NCI-H82 (cell line): ENCODE data around the gene RHOXF1.
"Not testable (repeated sequence)": the region's sequence is repeated elsewhere in the genome, so short reads cannot be mapped to it uniquely, and the experiment has no call there.

Source experiments
- DNase-seq: peaks from one replicate; lab custom pipeline; 2025; lab: John Stamatoyannopoulos, UW

The RHOXF1 gene

GRCh38 chrX:120115438-120115963 lies at the start of gene RHOXF1:
Gene RHOXF1 (minus strand): TSS chrX:120115913. CDS start chrX:120115862, 51 bp downstream.
- no peak for DNase-seq

DNA sequence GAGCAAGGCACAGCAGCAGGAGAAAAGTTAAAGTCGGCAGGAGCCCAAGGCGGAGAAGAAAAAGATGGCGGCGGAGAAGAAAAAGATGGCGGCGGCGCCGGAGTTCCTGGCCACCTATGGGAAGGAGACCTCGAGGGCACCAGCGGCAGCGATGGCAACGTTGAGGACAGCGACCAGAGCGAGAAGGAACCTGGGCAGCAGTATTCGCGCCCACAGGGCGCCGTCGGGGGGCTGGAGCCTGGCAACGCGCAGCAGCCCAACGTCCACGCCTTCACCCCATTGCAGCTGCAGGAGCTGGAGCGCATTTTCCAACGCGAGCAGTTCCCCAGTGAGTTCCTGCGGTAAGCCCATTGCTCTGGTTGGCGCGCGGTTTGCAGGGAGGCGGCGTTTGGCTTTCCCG lies 43.4 kb upstream of the RHOXF1 start:
- DNase-seq, result not testable (repeated sequence)

- not testable (repeated sequence) for DNase-seq
Measured at GRCh38 chrX:120158313-120158712, 42.6 kb upstream of the RHOXF1 start, which contains the start of gene RHOXF2. Gene RHOXF2 (plus strand): TSS chrX:120158613. CDS start chrX:120158751, 138 bp downstream.

GRCh38 chrX:120150109-120150744 lies 34.5 kb upstream of the RHOXF1 start:
- not testable (repeated sequence) for DNase-seq

- DNase-seq, result no peak
Measured at GRCh38 chrX:120147537-120147936, 31.8 kb upstream of the RHOXF1 start.

DNA sequence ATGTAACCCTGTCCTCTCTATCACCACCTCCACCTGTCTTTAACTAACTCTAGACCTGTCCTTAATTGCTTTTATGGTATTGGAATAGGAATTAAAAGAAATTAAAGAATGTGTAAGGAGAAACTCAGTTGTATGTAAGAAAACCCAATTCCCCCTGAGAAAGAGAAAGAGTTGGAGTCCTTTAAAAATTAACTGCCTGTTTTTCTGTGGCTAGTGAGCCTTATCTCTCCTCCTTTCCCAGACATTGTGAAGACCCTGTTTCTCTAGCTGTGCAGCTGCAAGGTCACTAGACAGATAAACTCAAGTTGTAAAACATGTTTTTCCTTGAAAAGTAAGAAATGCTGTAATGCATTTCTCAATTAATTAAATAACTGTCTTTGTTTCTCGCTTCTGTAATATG lies 30.6 kb upstream of the RHOXF1 start:
- DNase-seq, result not testable (repeated sequence)

- no peak for DNase-seq
Measured at GRCh38 chrX:120145295-120145925, 29.7 kb upstream of the RHOXF1 start.

DNA sequence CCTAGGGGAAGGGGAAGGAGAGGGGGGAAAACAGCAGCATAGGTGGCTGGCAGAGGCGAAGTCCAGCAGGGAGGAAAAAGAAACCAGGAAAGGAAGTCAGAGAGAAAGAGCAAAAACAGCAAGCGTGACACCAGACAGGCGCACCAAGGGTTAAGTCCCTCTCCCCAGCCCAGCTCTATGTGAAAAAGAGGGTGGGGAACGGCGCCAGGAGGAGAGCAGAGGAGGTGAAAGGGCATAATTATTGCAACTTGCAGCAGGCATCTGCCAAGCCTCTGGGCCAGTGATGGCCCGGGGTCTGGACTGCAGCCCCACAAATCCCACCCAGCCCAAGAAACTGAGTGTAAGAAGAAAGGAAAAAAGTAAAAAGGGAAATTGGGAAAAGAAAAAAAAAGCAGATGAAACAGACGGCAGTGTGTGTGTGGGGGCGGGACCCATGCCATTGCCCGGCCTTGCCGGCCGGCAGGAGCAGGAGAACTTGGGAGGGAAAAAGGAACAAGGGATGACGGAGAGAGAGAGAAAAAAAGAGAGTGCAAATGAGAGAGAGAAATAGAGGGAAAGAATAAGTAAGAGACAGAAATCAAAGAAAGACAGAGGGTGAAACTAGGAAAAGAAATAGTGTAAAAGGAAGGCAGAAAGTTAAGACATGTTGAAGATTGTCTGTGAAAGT lies 28.6 kb upstream of the RHOXF1 start:
- no peak for DNase-seq

GRCh38 chrX:120140293-120140981 lies 24.7 kb upstream of the RHOXF1 start:
- peak; percentile 5 for DNase-seq

GRCh38 chrX:120137439-120137838 lies 21.7 kb upstream of the RHOXF1 start:
- DNase-seq, result no peak

DNA sequence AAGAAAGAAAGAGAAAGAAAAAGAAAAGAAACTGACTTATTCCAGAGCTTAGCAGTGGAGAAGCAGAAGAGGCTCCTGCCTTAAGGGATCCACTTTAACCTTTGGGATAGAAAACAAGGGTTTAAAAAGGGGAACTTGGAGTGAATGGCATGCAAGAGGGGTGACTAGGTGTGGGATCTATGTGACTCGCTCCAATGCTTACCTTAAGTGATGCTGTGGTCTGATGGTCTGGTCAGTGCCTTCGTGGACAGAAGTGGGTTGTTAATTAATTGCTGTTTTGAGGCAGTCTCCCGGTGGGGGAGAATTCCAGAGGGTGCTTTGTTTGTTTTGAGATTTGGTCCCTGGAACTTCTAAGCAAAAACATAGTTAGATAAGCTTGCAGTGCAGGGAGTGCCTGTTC lies 21.1 kb upstream of the RHOXF1 start:
- DNase-seq, result no peak

DNA sequence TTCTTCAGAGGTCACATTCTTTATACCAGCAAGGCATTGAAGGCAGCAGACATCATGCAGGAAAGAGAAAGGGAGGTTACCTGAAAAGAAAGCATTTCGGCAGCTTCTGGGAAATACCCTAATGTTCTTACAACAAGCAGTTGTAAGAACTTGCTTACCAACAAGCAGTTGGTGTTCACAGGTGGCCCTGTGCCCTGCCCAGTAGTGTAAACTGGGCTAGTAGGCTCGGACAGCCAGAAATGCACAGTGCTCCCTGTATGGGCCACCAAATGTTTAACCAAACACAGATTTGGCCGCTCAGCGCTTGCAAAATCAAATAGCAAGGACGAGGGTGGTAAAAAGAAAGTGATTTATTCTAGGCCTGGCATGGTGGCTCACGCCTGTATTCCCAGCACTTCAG lies 20.4 kb upstream of the RHOXF1 start:
- DNase-seq, result no peak

GRCh38 chrX:120128306-120128846 lies 12.7 kb upstream of the RHOXF1 start:
- DNase-seq, result not testable (repeated sequence)

- no peak for DNase-seq
Measured at GRCh38 chrX:120125444-120125843, 9.7 kb upstream of the RHOXF1 start.

DNA sequence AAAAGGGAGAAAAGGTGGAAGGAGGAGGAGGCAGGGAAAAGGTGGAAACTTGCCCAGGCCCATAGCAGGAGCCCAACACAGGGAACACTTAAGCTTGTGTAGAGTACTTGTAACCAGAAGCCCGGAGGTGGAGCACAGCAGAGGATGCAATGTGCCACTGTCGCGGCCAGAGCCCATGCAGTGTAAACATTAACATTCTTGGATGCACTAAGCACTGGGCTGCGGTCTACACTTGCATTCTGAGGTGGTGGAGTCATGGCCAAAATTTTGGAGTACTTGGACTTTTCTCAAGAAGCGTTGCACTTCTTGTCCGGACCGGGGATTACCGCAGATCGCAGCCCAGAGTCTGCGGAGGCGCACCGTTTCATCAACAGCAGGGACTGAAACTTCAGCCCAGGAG lies 4.5 kb upstream of the RHOXF1 start:
- DNase-seq, result no peak

- no peak for DNase-seq
Measured at GRCh38 chrX:120111611-120112010, 4.1 kb downstream of the RHOXF1 start.

GRCh38 chrX:120109378-120109777 lies 6.3 kb downstream of the RHOXF1 start:
- no peak for DNase-seq

- DNase-seq, result not testable (repeated sequence)
Measured at GRCh38 chrX:120104707-120105106, 11.0 kb downstream of the RHOXF1 start.

GRCh38 chrX:120101057-120101456 lies 14.7 kb downstream of the RHOXF1 start:
- DNase-seq, result not testable (repeated sequence)

GRCh38 chrX:120090208-120090607 lies 25.5 kb downstream of the RHOXF1 start:
- DNase-seq, result peak; percentile 5

DNA sequence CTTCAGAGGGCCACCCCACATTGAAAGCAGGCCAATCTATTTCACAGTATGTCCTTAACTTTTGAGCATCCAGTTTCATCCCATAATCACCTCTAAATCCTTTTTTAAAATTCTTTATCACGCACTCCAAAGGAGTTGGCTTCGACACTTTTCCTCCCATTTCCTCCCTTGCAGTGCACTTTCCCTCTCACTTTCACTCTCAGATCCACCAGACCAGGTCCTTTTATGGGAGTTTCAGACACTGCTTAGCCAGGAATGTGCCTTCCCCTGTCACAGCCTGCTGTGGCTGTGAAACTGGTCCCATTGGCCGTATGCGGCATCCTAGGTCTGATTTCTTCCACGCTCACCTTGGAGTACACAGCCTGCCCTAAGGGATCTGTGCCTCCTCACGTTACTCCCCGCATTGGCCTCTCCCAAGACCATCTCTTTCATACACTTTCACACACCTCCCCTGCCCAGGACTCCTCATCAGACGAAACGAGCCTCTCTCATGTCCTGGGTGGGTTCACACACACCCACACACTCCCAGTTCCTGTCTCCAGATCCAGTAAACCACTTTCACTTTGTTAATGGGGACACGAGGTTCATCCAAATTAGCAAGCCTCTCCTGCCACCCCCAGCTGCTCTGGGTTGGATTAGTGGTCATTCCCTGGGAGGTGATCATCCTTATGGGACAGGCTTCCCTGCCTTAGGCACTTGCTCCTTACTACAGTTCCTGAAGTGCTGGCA lies 28.3 kb downstream of the RHOXF1 start:
- peak; percentile 10 for DNase-seq
